ENCODE results near the gene CYP3A5. TPM values are rescaled to one million over a fixed set of nuclear protein-coding genes. Genes with fewer than 3 reads are reported as not detected.
"Not testable (repeated sequence)": the region's sequence is repeated elsewhere in the genome, so short reads cannot be mapped to it uniquely, and the experiment has no call there.

The CYP3A5 gene
- total RNA-seq, 1 experiment from 2014 or later: not detected

DNA sequence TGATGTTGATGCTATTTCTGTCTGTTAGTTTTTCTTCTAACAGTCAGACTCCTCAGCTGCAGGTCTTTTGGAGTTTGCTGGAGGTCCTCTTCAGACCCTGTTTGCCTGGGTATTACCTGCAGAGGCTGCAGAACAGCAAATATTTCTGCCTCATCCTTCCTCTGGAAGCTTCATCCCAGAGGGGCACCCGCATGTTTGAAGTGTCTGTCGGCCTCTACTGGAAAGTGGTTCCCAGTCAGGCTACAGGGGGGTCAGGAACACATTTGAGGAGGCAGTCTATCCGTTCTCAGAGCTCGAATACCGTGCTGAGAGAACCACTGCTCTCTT lies 13.3 kb upstream of the CYP3A5 start:
- Mint-ChIP-seq H3K36me3 (ENCODE audit: insufficient read depth in 1 of 3, low read depth in 3 of 3) (no peaks in the 10 kb centered on the region), H3K4me1 (peaks cover 18 to 21% of the 10 kb centered on the region in 2 experiments), H3K27me3 (ENCODE audit: low read depth) (peaks cover 18% of the 10 kb centered on the region), H3K27ac (no peak overlapping the region), H3K4me3 (no peak overlapping the region), H3K9me3 (no peaks in the 10 kb centered on the region; a peak in 2 of 5 replicates)
- H4K5ac ChIP-seq (ENCODE audit: insufficient read length, low read depth, low read length): no peak overlapping the region
- no peaks in the 10 kb centered on the region for H4K20me1 ChIP-seq (ENCODE audit: control insufficient read depth, insufficient read depth, insufficient read length)
- no peak overlapping the region for H3K23ac ChIP-seq (ENCODE audit: insufficient read length, low read depth, low read length)
- H3K9me3 ChIP-seq (ENCODE audit: control insufficient read depth, low read depth, low read length): no peaks in the 10 kb centered on the region
- H3K27ac ChIP-seq (ENCODE audit: insufficient read length, low read depth, low read length): no peak overlapping the region
- H3K18ac ChIP-seq (ENCODE audit: insufficient read length, low read depth, low read length): no peak overlapping the region
- H3K56ac ChIP-seq (ENCODE audit: insufficient read length, low read depth, low read length): no peak overlapping the region
- H2BK20ac ChIP-seq (ENCODE audit: low read depth, low read length, poor library complexity, severe bottlenecking): no peak overlapping the region
- no peak overlapping the region for H3K4ac ChIP-seq (ENCODE audit: low read depth, low read length)
- no peak overlapping the region for H2AFZ ChIP-seq (ENCODE audit: low read length)
- H2AK5ac ChIP-seq (ENCODE audit: insufficient read length, low read length): no peak overlapping the region
- no peak overlapping the region for H2BK12ac ChIP-seq (ENCODE audit: insufficient read length, low read depth, low read length)
- H2BK5ac ChIP-seq (ENCODE audit: insufficient read length, low read length): no peak overlapping the region
- H3K9ac ChIP-seq (ENCODE audit: extremely low read depth, insufficient read length, low read length): no peak overlapping the region
- H4K91ac ChIP-seq (ENCODE audit: insufficient read length, low read depth, low read length): no peak overlapping the region
- H4K8ac ChIP-seq (replicated peaks; ENCODE audit: insufficient read length, low read depth, low read length): no peak overlapping the region
- TF ChIP-seq, protein P1, sequence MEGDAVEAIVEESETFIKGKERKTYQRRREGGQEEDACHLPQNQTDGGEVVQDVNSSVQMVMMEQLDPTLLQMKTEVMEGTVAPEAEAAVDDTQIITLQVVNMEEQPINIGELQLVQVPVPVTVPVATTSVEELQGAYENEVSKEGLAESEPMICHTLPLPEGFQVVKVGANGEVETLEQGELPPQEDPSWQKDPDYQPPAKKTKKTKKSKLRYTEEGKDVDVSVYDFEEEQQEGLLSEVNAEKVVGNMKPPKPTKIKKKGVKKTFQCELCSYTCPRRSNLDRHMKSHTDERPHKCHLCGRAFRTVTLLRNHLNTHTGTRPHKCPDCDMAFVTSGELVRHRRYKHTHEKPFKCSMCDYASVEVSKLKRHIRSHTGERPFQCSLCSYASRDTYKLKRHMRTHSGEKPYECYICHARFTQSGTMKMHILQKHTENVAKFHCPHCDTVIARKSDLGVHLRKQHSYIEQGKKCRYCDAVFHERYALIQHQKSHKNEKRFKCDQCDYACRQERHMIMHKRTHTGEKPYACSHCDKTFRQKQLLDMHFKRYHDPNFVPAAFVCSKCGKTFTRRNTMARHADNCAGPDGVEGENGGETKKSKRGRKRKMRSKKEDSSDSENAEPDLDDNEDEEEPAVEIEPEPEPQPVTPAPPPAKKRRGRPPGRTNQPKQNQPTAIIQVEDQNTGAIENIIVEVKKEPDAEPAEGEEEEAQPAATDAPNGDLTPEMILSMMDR (conservative IDR thresholded peaks at IDR 0.05): no peak
- no peaks in the 10 kb centered on the region; the same call in 1 of the 2 replicates for H3K27me3 ChIP-seq (ENCODE audit: insufficient read depth, low read length)
- no peak overlapping the region for H3T11ph ChIP-seq (ENCODE audit: low read length)
- no peaks in the 10 kb centered on the region for H3K23me2 ChIP-seq (ENCODE audit: insufficient read length, low read depth, low read length, poor library complexity, severe bottlenecking)
- H2BK15ac ChIP-seq (ENCODE audit: low read depth, low read length): no peak overlapping the region
- no peaks in the 10 kb centered on the region for H3K79me1 ChIP-seq (ENCODE audit: insufficient read depth, low read depth, low read length, poor library complexity, severe bottlenecking)
- no peak overlapping the region for H3K4me2 ChIP-seq (ENCODE audit: insufficient read depth, insufficient read length, low read length)
- peaks cover 2% of the 10 kb centered on the region; the same call in 1 of the 2 replicates for H3K4me1 ChIP-seq (ENCODE audit: insufficient read depth, low read length)
- no CpG with 5 or more reads among the region's 5 CpGs for WGBS (ENCODE audit: extremely low coverage, insufficient read length, low lambda C conversion rate)
- H3K79me2 ChIP-seq (ENCODE audit: insufficient read depth, low read length): no peaks in the 10 kb centered on the region
- H2BK120ac ChIP-seq (ENCODE audit: low read depth, low read length, poor library complexity, severe bottlenecking): no peak overlapping the region
- H3K14ac ChIP-seq (ENCODE audit: insufficient read depth, low read length): no peak overlapping the region
- no peak for DNase-seq

DNA sequence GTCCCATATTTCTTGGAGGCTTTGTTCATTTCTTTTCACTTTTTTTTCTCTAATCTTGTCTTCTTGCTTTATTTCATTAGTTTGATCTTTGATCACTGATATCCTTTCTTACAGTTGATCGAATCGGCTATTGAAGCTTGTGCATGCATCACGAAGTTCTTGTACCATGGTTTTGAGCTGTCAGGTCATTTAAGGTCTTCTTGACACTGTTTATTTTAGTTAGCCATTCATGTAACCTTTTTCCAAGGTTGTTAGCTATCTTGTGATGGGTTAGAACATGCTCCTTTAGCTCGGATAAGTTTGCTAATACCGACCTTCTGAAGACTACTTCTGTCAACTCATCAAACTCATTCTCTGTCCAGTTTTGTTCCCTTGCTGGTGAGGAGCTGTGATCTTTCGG lies 12.8 kb upstream of the CYP3A5 start:
- H3K4me1 ChIP-seq (ENCODE audit: insufficient read depth, low read length); H3K18ac ChIP-seq (ENCODE audit: insufficient read length, low read depth, low read length); H2AK5ac ChIP-seq (ENCODE audit: insufficient read length, low read length); H3K9ac ChIP-seq (ENCODE audit: extremely low read depth, insufficient read length, low read length); H3K27ac ChIP-seq (ENCODE audit: insufficient read length, low read depth, low read length); H3K23me2 ChIP-seq (ENCODE audit: insufficient read length, low read depth, low read length, poor library complexity, severe bottlenecking); H3T11ph ChIP-seq (ENCODE audit: low read length); H3K4me2 ChIP-seq (ENCODE audit: insufficient read depth, insufficient read length, low read length); H3K14ac ChIP-seq (ENCODE audit: insufficient read depth, low read length); H4K91ac ChIP-seq (ENCODE audit: insufficient read length, low read depth, low read length); H2BK15ac ChIP-seq (ENCODE audit: low read depth, low read length); H3K36me3 Mint-ChIP-seq (ENCODE audit: insufficient read depth in 1 of 3, low read depth in 3 of 3); H2AFZ ChIP-seq (ENCODE audit: low read length); H2BK120ac ChIP-seq (ENCODE audit: low read depth, low read length, poor library complexity, severe bottlenecking); H4K5ac ChIP-seq (ENCODE audit: insufficient read length, low read depth, low read length); H3K79me1 ChIP-seq (ENCODE audit: insufficient read depth, low read depth, low read length, poor library complexity, severe bottlenecking); H2BK5ac ChIP-seq (ENCODE audit: insufficient read length, low read length); H3K23ac ChIP-seq (ENCODE audit: insufficient read length, low read depth, low read length); H2BK20ac ChIP-seq (ENCODE audit: low read depth, low read length, poor library complexity, severe bottlenecking); H3K56ac ChIP-seq (ENCODE audit: insufficient read length, low read depth, low read length); H3K9me3 ChIP-seq (ENCODE audit: control insufficient read depth, low read depth, low read length); H3K9me3 Mint-ChIP-seq; H2BK12ac ChIP-seq (ENCODE audit: insufficient read length, low read depth, low read length); DNase-seq; H3K4ac ChIP-seq (ENCODE audit: low read depth, low read length); H3K27me3 ChIP-seq (ENCODE audit: insufficient read depth, low read length); H4K8ac ChIP-seq (replicated peaks; ENCODE audit: insufficient read length, low read depth, low read length); H3K27ac Mint-ChIP-seq; H3K4me3 Mint-ChIP-seq; H4K20me1 ChIP-seq (ENCODE audit: control insufficient read depth, insufficient read depth, insufficient read length); H3K79me2 ChIP-seq (ENCODE audit: insufficient read depth, low read length): not testable (repeated sequence)
- no CpG with 5 or more reads among the region's 6 CpGs for WGBS (ENCODE audit: extremely low coverage, insufficient read length, low lambda C conversion rate)
- peaks cover 19% of the 10 kb centered on the region for H3K27me3 Mint-ChIP-seq (ENCODE audit: low read depth)
- H3K4me1 Mint-ChIP-seq: peaks cover 18 to 21% of the 10 kb centered on the region in 2 experiments
